Calu3 (cell line): ENCODE measurements around the gene SH3BP1. TPM values are rescaled to one million over a fixed set of nuclear protein-coding genes. Genes with fewer than 3 reads are reported as not detected.

Experiments
- BruUV-seq: library from RNA; stranded (reverse); fragments of 400-500 nt; replicated peaks from 2 replicates; lab custom pipeline; 2021; lab: Mats Ljungman, UMichigan
- CTCF ChIA-PET: fragments of 300-600 bp; sonication (Branson Sonifier 250); formaldehyde crosslinking; loops from one replicate; lab custom pipeline; 2022; ENCODE audit warnings: antibody characterized with exemption; lab: Charles Lee
- DNase-seq: peaks from one replicate; pipeline ENCODE4 v3.0.0; 2022
- H3K27ac Mint-ChIP-seq: one replicate; pipeline ENCODE4 v1.8.0; 2022; ENCODE audit warnings: mixed read lengths; ENCODE audit not compliant: unreplicated experiment
- H3K27me3 Mint-ChIP-seq: one replicate; pipeline ENCODE4 v1.8.0; 2022; ENCODE audit warnings: mixed read lengths; ENCODE audit not compliant: unreplicated experiment
- H3K36me3 Mint-ChIP-seq: one replicate; pipeline ENCODE4 v1.8.0; 2022; ENCODE audit warnings: mild to moderate bottlenecking, moderate library complexity, mixed read lengths; ENCODE audit not compliant: insufficient read depth, unreplicated experiment
- H3K4me1 Mint-ChIP-seq: one replicate; pipeline ENCODE4 v1.8.0; 2022; ENCODE audit warnings: mild to moderate bottlenecking, low read depth, mixed read lengths; ENCODE audit not compliant: unreplicated experiment
- H3K4me3 Mint-ChIP-seq: one replicate; pipeline ENCODE4 v1.8.0; 2022; ENCODE audit warnings: mild to moderate bottlenecking, low read depth, moderate library complexity, mixed read lengths; ENCODE audit not compliant: unreplicated experiment
- H3K9me3 Mint-ChIP-seq: one replicate; pipeline ENCODE4 v1.8.0; 2022; ENCODE audit warnings: low read depth, mixed read lengths; ENCODE audit not compliant: unreplicated experiment
- intact Hi-C: fragments of 100-400 bp; cut with micrococcal nuclease; formaldehyde crosslinking; loops from one replicate; pipeline ENCODE4 v1.10.0; 2022; ENCODE audit not compliant: unreplicated experiment
- total RNA-seq: library from RNA; stranded (reverse); gene quantifications from 2 replicates; pipeline ENCODE4 v1.2.3, GENCODE V29; 2022
- TF ChIP-seq, protein P1 (sequence below): fragments of 200-600 bp; IDR thresholded peaks from one replicate; pipeline ENCODE4 v1.8.0; 2022; ENCODE audit warnings: antibody characterized with exemption; ENCODE audit not compliant: unreplicated experiment

Gene SH3BP1
- total RNA-seq, 1 experiment from 2014 or later, result 17.6 TPM

GRCh38 chr22:37701141-37701786, 61.8 kb downstream of the SH3BP1 start:
- Mint-ChIP-seq H3K9me3 (no peaks in the 10 kb centered on the region), H3K4me1 (no peaks in the 10 kb centered on the region), H3K27ac (no peak overlapping the region), H3K36me3 (peaks cover 8% of the 10 kb centered on the region), H3K4me3 (no peak overlapping the region), H3K27me3 (no peaks in the 10 kb centered on the region)
- intact Hi-C loops, result no loop called here
- CTCF ChIA-PET, result no interaction called here
- DNase-seq, result no peak
- no TSS peak for BruUV-seq
- TF ChIP-seq, protein P1, sequence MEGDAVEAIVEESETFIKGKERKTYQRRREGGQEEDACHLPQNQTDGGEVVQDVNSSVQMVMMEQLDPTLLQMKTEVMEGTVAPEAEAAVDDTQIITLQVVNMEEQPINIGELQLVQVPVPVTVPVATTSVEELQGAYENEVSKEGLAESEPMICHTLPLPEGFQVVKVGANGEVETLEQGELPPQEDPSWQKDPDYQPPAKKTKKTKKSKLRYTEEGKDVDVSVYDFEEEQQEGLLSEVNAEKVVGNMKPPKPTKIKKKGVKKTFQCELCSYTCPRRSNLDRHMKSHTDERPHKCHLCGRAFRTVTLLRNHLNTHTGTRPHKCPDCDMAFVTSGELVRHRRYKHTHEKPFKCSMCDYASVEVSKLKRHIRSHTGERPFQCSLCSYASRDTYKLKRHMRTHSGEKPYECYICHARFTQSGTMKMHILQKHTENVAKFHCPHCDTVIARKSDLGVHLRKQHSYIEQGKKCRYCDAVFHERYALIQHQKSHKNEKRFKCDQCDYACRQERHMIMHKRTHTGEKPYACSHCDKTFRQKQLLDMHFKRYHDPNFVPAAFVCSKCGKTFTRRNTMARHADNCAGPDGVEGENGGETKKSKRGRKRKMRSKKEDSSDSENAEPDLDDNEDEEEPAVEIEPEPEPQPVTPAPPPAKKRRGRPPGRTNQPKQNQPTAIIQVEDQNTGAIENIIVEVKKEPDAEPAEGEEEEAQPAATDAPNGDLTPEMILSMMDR, result no peak

DNA sequence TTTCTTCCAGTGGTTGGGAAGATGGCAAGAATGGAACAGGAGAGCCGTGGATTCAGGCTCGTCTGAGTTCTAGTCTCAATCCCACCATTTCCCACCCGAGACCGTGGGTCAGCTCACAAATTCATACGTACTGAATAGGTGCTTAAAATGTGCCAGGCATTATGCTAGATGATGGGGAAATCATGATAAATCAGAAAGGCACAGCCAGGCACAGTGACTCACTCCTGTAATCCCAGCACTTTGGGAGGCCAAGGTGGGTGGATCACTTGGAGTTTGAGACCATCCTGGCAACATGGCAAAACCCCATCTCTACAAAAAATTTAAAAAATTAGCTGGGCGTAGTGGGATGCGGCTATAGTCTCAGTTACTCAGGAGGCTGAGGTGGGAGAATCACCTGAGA, 64.4 kb downstream of the SH3BP1 start:
- CTCF ChIA-PET, result interaction anchor here (0.6 kb wide), 2 partner anchors 85 to 179 kb away, joined by 3 to 4 read pairs; no protein-coding TSS in a partner anchor
- intact Hi-C loops, result no loop called here
- DNase-seq, result no peak
- Mint-ChIP-seq H3K4me3 (no peak overlapping the region), H3K9me3 (no peaks in the 10 kb centered on the region), H3K27ac (no peak overlapping the region), H3K4me1 (no peaks in the 10 kb centered on the region), H3K36me3 (no peaks in the 10 kb centered on the region), H3K27me3 (no peaks in the 10 kb centered on the region)
- BruUV-seq, result no TSS peak
- TF ChIP-seq, protein P1, result no peak

DNA sequence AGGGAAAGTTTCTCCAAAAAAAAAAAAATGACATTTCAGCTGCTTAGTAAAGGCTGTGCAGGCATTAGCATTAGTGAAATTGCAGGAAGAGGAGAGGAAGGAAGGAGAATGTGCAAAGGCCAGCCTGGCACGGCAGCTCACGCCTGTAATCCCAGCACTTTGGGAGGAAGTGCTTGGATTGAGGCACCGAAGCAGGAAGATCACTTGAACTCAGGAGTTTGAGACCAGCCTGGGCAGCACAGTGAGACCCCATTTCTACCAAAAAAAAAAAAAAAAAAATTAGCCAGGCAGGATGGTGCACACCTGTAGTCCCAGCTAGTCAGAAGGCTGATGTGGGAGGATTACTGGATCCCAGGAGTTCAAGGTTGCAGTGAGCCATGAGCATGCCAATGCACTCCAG, 65.2 kb downstream of the SH3BP1 start:
- no peak overlapping the region for H3K27ac Mint-ChIP-seq
- CTCF ChIA-PET, result interaction anchor here (0.6 kb wide), 1 partner anchor 180 kb away, joined by 3 read pairs; no protein-coding TSS in a partner anchor
- no peak overlapping the region for H3K4me3 Mint-ChIP-seq
- no peaks in the 10 kb centered on the region for H3K9me3 Mint-ChIP-seq
- TF ChIP-seq, protein P1, result no peak
- intact Hi-C loops, result no loop called here
- BruUV-seq, result no TSS peak
- no peaks in the 10 kb centered on the region for H3K4me1 Mint-ChIP-seq
- DNase-seq, result no peak
- H3K27me3 Mint-ChIP-seq, result no peaks in the 10 kb centered on the region
- no peaks in the 10 kb centered on the region for H3K36me3 Mint-ChIP-seq

DNA sequence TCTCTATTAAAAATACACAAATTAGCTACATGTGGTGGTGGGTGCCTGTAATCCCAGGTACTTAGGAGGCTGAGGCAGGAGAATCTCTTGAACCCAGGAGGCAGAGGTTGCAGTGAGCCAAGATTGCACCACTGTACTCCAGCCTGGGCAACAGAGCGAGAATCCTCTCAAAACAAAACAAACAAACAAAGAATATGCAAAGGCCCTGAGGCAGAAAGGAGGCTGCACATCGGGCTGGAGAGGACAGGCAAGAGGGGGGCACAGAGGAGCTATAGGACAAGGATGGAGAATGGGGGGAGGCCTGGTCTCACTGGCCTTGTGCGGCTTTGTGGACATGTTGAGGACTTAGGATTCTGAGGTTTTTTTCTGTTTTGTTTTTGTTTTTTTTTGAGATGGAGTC, 65.7 kb downstream of the SH3BP1 start:
- no peak overlapping the region for H3K4me3 Mint-ChIP-seq
- TF ChIP-seq, protein P1, result no peak
- no peak overlapping the region for H3K27ac Mint-ChIP-seq
- no peak for DNase-seq
- H3K4me1 Mint-ChIP-seq, result no peaks in the 10 kb centered on the region
- BruUV-seq, result no TSS peak
- intact Hi-C loops, result no loop called here
- no peaks in the 10 kb centered on the region for H3K27me3 Mint-ChIP-seq
- H3K9me3 Mint-ChIP-seq, result no peaks in the 10 kb centered on the region
- CTCF ChIA-PET, result no interaction called here
- H3K36me3 Mint-ChIP-seq, result no peaks in the 10 kb centered on the region

Other genes starting within 250 kb of the SH3BP1 start
- 1.5 and 2.8 TPM in 2 replicates for gene ELFN2, start 212.2 kb upstream of the SH3BP1 start, total RNA-seq
- gene MFNG, start 153.3 kb upstream of the SH3BP1 start, total RNA-seq, result 19.0 and 22.1 TPM in 2 replicates
- gene CARD10, start 120.3 kb upstream of the SH3BP1 start, total RNA-seq, result 40.5 and 49.2 TPM in 2 replicates
- 156 and 162 TPM in 2 replicates for gene CDC42EP1, start 79.2 kb upstream of the SH3BP1 start, total RNA-seq
- 0.90 and 1.2 TPM in 2 replicates for gene LGALS2, start 59.6 kb upstream of the SH3BP1 start, total RNA-seq
- gene GGA1, start 30.8 kb upstream of the SH3BP1 start, total RNA-seq, result 89.8 and 95.3 TPM in 2 replicates
- gene PDXP, start 19.1 kb downstream of the SH3BP1 start, total RNA-seq, result 18.4 and 21.4 TPM in 2 replicates
- gene LGALS1, start 36.0 kb downstream of the SH3BP1 start, total RNA-seq, result 61.4 and 72.3 TPM in 2 replicates
- gene NOL12, start 46.7 kb downstream of the SH3BP1 start, total RNA-seq, result 23.7 and 26.8 TPM in 2 replicates
- 85.3 and 86.5 TPM in 2 replicates for gene TRIOBP, start 57.4 kb downstream of the SH3BP1 start, total RNA-seq
- 22.7 and 29.9 TPM in 2 replicates for gene GCAT, start 168.3 kb downstream of the SH3BP1 start, total RNA-seq
- gene GALR3, start 183.7 kb downstream of the SH3BP1 start, total RNA-seq, result 0.31 TPM in 1 of 2 replicates, not detected in the other
- 23.9 and 27.1 TPM in 2 replicates for gene ANKRD54, start 204.7 kb downstream of the SH3BP1 start, total RNA-seq
- gene EIF3L, start 209.8 kb downstream of the SH3BP1 start, total RNA-seq, result 287 and 402 TPM in 2 replicates